GM21515 (cell line): Measurements from ENCODE around the gene CYP2W1.
"Not testable (repeated sequence)": the region's sequence is repeated elsewhere in the genome, so short reads cannot be mapped to it uniquely, and the experiment has no call there.

Source experiments
- ATAC-seq: cut with Tn5 transposase; IDR thresholded peaks from one replicate; pipeline ENCODE4 v1.9.1; 2021; ENCODE audit not compliant: unreplicated experiment

CYP2W1 gene

DNA sequence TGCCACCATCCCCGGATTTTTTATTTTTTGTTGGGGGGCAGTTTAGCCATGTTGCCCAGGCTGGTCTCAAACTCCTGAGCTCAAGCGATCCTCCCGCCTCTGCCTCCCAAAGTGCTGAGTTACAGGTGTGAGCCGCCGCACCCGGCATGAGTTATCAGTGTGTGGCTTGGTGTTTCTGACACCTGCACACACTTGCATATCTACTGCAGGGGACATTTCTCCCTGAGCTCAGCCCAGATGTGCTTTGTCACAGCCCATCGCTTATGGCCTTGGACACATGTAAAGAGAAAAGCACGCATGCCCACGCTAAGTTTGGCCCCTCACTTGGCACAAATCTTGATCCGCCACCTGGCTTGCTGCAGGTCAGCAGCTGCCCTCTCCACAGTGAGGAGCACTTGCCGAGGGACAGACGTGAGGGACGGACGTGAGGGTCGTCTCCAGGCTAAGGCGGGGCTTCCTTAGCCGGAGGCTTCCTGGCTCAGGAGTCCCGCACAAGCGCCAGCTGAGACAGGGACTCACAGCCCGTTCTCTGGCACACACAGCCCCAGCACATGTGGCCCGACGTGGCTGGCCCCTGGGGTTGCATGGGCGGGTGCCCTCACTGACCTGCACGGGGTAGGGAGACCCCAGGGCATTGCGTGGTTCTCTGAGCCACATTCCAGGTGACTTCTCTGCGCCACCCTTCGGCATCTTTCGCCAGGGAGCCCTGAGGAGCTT is 11.8 kb downstream of the CYP2W1 start:
- ATAC-seq: no peak

DNA sequence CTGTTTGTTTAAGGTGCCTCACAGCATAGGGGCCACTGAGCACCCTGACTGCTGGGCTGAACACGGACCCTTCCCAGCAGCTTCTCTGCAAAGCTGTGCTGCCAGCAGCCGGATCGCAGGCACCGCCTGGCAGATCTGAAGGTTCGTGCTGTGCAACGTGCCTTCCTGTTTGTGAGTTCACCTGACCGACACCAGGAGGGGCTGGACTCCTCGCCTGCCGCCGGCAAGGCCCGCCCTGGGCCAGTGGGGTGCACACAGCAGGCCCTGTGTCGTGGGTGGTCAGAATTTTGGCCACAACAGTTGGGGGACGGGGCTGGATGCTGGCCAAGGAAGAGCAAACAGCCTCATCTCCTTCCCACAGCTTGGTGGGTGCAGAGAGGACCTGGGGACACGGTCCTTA is 12.6 kb downstream of the CYP2W1 start:
- ATAC-seq: no peak

DNA sequence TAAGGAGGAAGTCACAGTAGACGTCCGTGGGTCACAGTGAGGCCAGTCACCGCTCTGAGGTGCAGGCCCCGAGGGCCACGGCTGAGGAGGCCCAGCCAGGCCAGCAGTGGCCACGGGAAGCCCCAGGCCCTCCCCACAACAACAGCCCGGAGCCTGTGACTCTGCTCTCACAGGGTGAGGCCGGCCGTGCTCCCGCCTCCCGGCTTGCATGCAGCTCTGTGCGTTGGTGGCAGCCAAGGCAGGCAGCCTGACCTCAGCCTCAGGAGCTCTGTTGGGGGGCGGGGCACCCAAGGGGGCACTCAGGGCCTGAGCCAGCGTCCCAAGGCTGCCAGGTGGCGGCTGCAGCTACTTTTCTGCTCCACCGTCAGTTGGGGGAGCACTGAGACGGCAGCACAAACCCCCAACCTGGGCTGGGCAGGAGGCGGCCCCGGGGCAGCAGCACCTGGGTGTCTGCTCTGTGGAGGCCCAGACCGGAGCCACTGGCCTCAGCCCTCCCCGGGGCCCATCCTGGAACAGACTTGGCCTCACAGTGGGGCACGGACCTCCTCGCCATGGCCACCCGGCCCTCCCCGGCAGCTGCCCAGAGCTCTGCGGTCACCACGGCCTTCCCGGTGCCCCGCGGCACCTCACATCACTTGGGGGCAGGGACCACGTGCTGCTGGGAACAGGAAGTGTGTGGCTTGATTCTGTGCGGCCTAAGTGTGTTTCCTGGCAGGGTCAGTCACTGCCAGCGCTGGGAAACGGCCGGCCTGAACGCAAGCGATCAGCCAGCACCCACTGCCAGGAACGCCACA is 13.3 kb downstream of the CYP2W1 start:
- ATAC-seq: no peak

DNA sequence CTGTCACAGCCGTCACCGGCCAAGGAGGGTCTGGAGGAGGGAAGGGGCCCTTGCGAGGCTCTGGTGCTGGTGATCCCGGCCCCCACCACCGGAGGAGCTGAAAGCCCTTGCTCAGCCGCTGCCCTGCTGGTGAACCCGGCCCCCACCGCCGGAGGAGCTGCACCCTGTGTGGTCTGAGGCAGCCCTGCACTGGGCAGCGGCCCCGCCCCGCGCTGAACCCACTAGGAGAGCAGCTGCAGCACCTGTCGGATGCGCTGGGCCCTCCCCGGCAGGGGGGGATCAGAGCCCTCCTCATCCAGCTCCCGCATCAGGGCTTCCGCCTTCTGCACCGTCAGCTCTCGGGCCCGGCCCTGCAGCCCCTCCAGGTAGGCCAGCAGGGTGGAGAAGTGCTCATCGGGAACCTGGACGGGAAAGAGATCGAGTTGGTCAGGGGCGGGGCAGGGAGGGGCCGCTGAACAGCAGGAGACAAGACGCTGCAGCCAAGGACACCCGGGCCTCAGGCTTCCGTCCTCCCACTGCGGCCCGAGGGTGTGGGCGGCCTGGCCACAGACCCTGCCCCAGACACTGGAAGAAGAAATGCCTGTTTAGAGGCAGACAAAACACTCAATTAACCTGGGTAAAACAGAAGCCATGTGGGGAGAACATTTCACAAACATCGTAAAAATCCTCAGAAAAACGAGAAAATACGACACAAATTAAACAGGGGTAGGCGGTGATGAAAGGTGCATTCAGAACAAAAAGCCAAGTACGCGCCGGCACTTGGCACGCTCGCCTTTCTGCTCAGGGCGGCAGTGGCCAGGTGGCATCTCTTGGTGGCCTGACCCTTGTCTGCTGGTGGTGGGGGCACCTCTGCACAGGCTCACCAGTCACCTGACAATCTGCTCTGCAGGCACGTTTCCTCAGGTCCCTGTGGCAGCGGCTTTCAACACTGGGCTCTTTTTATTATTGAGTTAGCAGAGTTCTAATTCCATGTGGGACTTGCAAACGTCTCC is 14.7 kb downstream of the CYP2W1 start:
- no peak for ATAC-seq

DNA sequence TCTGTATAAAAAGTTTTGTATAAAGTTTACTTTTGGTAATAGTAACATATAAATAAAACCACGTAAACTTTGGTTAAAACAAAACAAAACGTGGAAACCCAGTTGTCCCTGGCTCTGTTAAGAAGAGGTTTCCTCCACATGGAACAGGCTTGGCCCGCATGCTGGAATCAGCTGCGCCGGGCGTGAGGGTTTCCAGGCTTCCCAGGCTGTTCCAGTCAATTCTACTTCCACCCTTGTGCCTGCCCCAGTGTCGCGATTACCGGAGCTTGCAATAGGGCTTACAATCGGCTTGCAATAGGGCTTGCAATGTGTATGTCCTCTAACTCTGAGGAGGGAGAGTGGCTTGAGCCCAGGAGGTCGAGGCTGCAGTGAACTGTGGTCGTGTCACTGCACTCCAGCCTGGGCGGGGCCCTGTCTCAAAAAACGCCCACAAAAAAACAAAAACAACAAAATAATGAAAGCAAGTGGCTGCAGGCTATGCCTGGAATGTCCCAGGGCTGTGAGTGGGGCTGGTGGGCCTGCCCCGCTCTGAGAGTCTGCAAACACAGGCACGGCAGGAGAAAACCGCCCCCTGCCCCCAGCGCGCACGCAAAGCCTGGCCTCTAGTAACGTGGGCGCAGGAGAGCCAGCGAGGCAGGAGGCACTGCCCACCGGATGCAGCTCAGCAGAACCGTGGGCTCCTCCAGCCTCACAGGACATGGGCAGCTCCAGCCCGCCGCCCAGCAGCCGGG is 16.3 kb downstream of the CYP2W1 start:
- no peak for ATAC-seq

DNA sequence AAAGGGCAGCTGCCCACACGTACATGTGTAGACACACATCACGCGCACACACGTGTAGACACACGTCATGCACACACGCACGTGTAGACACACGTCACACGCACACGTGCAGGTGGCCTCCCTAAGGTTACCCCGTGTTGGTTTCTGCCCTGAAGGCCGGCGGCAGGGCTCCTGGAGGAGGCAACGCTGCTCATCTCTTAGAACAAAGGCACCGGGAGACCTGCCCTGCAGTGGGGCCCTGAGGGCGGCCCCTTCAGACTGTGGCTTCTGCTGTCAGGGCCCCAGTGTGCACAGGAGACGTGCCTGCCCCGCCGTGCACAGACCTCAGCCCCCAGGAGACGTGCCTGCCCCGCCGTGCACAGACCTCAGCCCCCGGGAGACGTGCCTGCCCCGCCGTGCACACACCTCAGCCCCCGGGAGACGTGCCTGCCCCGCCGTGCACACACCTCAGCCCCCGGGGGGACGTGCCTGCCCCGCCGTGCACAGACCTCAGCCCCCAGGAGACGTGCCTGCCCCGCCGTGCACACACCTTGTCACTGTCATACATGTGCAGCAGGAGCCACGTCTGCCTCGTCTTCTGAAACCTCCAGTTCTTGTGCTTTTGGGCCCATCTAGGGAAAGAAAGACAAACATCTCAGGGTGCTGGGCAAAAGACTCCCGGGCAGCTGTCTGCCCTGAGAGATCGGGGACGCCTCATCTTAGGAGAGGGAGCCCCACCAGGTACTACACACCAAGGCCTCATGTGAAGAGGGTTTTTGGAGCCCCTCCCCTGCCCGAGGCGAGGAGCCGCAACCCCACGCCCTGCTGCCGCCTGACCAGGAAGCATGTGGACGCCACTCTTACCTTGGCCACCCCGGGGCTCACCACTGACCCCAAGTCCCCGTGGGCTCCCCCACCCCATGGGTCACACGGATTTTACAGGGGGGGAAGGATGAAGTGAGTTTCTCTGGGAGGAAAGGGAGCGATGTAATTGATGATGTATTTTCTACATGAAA is 17.3 kb downstream of the CYP2W1 start:
- ATAC-seq: no peak

DNA sequence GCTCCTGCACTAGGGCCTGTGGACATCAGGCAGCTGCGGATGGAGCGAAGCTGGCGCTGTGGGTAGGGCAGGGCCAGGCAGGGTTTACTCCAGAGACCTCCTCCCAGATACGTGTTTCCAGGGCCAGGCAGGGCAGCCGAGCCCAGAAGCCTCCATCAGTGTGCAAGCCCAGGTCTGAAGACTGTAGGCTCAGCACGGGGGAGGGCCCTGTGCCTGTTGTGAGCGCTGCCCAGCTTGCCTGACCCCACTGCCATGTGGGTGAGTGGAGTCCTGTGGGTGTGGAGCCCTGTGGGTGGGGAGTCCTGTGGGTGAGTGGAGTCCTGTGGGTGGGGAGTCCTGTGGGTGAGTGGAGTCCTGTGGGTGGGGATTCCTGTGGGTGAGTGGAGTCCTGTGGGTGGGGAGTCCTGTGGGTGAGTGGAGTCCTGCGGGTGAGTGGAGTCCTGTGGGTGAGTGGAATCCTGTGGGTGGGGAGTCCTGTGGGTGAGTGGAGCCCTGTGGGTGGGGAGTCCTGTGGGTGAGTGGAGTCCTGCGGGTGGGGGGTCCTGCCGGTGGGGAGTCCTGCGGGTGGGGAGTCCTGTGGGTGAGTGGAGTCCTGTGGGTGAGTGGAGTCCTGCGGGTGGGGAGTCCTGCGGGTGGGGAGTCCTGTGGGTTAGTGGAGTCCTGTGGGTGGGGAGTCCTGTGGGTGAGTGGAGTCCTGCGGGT is 18.2 kb downstream of the CYP2W1 start:
- not testable (repeated sequence) for ATAC-seq

DNA sequence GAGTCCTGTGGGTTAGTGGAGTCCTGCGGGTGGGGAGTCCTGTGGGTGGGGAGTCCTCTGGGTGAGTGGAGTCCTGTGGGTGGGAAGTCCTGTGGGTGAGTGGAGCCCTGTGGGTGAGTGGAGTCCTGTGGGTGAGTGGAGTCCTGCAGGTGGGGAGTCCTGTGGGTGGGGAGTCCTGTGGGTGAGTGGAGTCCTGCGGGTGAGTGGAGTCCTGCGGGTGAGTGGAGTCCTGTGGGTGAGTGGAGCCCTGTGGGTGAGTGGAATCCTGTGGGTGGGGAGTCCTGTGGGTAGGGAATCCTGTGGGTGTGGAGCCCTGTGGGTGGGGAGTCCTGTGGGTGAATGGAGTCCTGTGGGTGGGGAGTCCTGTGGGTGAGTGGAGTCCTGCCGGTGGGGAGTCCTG is 19.0 kb downstream of the CYP2W1 start:
- not testable (repeated sequence) for ATAC-seq

DNA sequence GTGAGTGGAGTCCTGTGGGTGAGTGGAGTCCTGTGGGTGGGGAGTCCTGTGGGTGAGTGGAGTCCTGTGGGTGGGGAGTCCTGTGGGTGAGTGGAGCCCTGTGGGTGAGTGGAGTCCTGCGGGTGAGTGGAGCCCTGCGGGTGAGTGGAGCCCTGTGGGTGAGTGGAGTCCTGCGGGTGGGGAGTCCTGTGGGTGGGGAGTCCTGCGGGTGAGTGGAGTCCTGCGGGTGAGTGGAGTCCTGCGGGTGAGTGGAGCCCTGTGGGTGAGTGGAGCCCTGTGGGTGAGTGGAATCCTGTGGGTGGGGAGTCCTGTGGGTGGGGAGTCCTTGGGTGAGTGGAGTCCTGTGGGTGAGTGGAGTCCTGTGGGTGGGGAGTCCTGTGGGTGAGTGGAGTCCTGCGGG is 19.5 kb downstream of the CYP2W1 start:
- not testable (repeated sequence) for ATAC-seq

DNA sequence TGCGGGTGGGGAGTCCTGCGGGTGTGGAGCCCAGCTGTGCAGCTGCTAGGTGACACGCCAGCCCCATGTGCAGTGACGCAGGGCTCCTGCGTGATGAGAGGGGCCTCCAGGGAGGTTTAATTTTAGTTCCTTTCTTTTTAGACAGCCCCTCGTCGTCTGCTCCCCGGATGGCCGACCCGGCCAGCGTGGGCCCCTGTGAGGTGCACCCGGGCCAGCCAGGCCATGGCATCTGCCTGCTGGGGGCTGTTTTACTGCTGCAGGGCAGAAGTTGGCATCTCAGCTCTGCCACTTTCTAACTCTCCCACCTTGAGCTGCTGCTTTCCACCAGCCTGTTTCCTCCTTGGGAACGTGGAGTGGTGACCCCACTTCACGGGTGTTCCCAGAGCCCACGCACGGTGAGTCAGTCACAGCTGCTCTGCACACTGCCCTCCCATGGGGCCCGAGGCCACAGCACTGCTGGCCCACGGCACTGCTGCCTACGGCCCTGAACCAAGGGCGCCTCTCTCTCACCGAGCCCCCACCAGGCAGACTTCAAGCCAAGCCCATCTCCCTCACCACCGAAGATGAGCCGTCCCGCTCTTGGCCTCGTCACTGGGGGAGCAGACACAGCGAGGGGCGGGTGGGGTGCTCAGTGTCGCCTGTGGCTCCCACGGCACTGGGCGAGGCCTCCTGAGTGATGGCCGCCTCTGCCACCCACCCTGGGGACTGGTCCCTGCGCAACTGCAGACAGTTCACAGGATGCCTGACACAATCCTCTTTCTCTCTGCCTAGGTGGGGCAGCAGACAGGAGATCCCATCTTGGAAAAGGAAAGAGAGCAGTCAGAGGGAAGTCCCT is 21.3 kb downstream of the CYP2W1 start:
- no peak for ATAC-seq

DNA sequence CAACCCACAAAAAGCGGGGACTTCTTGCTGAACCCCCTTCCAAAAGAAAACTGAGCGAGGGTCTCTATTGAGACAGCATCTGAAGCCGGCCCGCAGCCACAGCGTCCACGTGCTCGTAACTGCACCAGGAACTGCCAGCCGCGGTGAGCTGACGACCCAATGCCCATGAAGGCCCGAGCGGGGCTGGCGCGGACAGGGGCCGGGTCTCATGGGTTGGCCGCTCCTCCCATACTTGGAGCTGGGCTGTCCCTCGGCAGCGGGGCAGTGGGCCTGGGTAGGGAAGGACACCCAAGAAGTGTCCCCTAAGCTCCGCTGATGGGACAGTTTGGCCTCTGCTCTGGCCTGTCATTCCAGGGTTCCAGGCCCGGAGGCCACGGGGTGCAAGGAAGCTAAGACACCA is 22.3 kb downstream of the CYP2W1 start:
- no peak for ATAC-seq

DNA sequence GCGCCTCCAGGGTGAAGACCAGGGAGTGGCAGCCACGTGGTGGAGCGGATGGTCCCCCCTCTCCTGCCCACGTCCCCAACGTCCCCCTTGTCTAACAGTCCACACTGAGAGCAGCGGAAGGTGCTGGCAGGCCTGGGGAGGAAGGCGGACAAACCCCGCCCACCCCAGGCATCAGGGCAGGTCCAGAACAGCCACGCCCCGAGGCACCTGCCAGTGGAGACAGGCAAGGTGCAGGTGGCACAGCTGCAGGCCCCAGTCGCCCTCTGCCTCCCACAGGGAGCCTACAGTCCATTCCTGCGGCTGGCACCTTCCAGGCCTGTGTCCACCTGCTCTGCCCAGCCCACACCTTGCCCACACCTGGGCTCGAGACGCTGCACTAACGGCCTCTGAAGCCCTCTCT is 24.9 kb downstream of the CYP2W1 start:
- no peak for ATAC-seq

DNA sequence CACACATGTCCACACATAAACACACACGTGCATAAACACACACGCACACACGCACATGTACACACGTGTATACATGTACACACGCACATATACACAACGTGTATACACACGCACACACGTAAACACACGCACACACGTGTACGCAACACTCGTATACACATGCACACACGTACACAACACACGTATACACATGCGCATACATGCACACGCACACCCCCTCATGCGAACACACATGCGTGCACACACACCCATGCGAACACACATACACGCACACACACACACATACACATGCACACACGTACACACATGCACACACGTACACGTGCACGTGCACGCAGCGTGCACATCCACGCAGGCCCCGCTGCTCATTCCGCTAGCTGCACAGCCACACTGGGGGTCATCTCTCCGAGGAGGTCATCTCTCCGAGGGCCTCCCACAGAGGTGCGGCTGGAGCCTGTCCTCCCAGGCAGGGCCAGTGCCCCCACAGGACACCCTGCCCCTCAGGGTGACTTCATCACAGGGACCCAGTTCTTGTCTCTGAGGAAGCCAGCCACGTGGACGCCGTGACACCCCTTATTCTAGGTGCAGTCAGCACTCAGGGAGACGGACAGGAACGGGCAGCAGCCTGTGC is 25.9 kb downstream of the CYP2W1 start:
- ATAC-seq: no peak

DNA sequence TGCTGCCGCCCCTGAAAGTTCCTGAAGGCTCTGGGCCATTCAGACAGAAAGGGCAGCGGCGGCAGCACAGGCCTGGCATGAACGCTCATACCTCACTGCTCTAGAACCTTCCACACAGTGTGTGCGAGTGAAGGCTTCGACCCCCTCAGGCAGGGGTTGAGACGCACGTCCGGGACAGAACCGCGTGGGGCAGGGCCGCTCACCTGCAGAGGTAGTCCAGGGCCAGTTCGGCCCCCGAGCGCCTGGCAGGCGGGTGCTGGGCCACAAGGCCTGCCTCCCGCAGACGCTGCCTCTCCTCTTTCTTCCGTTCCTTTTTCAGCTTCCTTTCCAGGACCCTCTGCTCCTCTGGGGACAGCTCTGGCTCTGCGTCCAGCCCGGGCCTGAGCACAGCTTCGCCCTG is 26.8 kb downstream of the CYP2W1 start:
- no peak for ATAC-seq

DNA sequence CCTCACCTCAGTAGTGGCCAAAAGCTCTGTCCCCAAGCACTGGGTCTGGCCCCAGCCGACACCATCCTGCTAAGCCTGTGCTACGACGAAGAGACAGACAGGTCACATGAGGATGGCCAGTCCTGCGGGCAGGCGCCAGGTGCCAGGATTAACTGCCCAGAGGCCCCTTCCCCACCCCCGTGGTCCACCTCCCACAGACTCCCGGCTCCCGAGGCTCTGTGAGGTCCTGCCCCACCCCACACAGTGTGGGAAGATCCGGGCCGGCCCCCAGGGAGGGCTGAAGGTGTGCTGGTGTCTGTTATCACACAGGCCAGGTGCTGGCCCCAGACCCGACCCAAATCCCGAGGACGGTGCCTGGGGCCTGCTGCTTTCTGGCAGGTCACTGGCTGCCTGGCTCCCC is 27.2 kb downstream of the CYP2W1 start:
- no peak for ATAC-seq

DNA sequence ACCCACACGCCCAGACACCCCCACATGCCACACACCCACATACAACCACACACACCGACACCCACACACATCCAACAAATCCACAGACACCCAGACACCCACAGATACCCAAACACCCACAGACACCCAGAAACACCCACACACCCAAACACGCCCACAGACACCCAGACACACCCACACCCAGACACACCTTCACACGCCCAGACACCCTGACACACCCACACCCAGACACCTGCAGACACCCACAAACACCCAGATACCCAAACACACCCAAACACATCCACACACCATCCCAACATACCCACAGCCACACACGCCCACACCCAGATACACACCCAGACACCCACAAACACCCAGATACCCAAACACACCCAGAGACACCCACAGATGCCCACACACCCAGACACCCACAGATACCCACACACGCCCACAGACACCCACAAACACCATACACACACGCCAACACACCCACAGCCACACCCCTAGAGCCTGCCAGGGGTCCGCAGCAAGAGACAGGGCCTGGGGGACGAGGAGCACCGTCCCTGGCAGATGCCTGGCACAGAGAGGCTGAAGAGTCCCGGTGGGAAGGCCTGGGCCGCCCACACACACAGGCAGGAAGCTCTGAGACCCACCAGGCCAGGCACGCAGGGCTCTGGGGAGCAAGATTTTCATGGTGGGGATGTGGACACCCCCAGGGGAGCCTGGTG is 28.5 kb downstream of the CYP2W1 start:
- no peak for ATAC-seq
